PC-3 (cell line): ENCODE measurements around the gene NOL4L. TPM values are rescaled to one million over a fixed set of nuclear protein-coding genes. Genes with fewer than 3 reads are reported as not detected.
A peak's percentile ranks its signal among the peaks of the same experiment; 100 is the strongest.

Experiments used
- ATAC-seq: fragments of 200-7000 bp; cut with Tn5 transposase; 2 replicates; pipeline ENCODE4 v1.9.1; 2020; ENCODE audit warnings: mild to moderate bottlenecking, moderate library complexity
- BruUV-seq: library from RNA; stranded (reverse); fragments of 400-500 nt; replicated peaks from 2 replicates; lab custom pipeline; 2021; lab: Mats Ljungman, UMichigan
- CTCF ChIA-PET: fragments of 300-600 bp; sonication (Branson Sonifier 250); formaldehyde crosslinking; loops from one replicate; lab custom pipeline; 2022; ENCODE audit warnings: antibody characterized with exemption; lab: Charles Lee
- POLR2A ChIA-PET: fragments of 300-600 bp; sonication (Branson Sonifier 250); formaldehyde crosslinking; loops from one replicate; lab custom pipeline; 2022; ENCODE audit warnings: antibody characterized with exemption; ENCODE audit not compliant: unreplicated experiment; lab: Charles Lee
- DNase-seq: peaks from one replicate; pipeline ENCODE4 v3.0.0-alpha.2; 2015
- H2AFZ ChIP-seq: fragments of 300-600 bp; sonication (generic); 2 replicates; pipeline ENCODE4 v1.6.0; 2016; ENCODE audit warnings: antibody characterized with exemption, low read length
- H3F3A ChIP-seq: fragments of 300-600 bp; sonication (generic); one replicate; pipeline ENCODE4 v1.6.0; 2017; ENCODE audit warnings: antibody characterized with exemption, low read length, control low read depth, mild to moderate bottlenecking; ENCODE audit not compliant: unreplicated experiment
- H3K27ac ChIP-seq: fragments of 300-600 bp; sonication (generic); 2 replicates; pipeline ENCODE4 v1.5.1; 2016; ENCODE audit warnings: mild to moderate bottlenecking, low read length
- H3K27me3 ChIP-seq: fragments of 300-600 bp; sonication (generic); 2 replicates; pipeline ENCODE4 v1.6.1; 2016; ENCODE audit warnings: low read length, mixed read lengths
- H3K36me3 ChIP-seq: fragments of 300-600 bp; sonication (generic); 2 replicates; pipeline ENCODE4 v1.6.1; 2016; ENCODE audit warnings: low read depth, mixed run types, low read length, mixed read lengths
- H3K4me1 ChIP-seq: fragments of 300-600 bp; sonication (generic); 2 replicates; pipeline ENCODE4 v1.5.1; 2016; ENCODE audit warnings: low read length; ENCODE audit not compliant: insufficient read depth
- H3K4me2 ChIP-seq: fragments of 300-600 bp; sonication (generic); 2 replicates; pipeline ENCODE4 v1.6.0; 2016; ENCODE audit warnings: low read length
- H3K4me3 ChIP-seq: fragments of 300-600 bp; sonication (generic); 2 replicates; pipeline ENCODE4 v1.5.1; 2016; ENCODE audit warnings: mild to moderate bottlenecking, low read length, mixed read lengths
- H3K79me2 ChIP-seq: fragments of 300-600 bp; sonication (generic); 2 replicates; pipeline ENCODE4 v1.6.1; 2017; ENCODE audit warnings: low read length, mixed read lengths
- H3K9ac ChIP-seq: fragments of 300-600 bp; sonication (generic); 2 replicates; pipeline ENCODE4 v1.6.0; 2016; ENCODE audit warnings: mild to moderate bottlenecking, low read length
- H3K9me2 ChIP-seq: fragments of 300-600 bp; sonication (generic); replicated peaks from 2 replicates; pipeline ENCODE4 v1.6.1; 2016; ENCODE audit warnings: mixed run types, low read length, mixed read lengths
- H3K9me3 ChIP-seq: fragments of 300-600 bp; sonication (generic); 2 replicates; pipeline ENCODE4 v1.6.1; 2016; ENCODE audit warnings: low read length, mixed read lengths
- H4K20me1 ChIP-seq: fragments of 300-600 bp; sonication (generic); 2 replicates; pipeline ENCODE4 v1.6.1; 2016; ENCODE audit warnings: low read length, mixed read lengths
- CTCF ChIP-seq: fragments of 300-600 bp; sonication (generic); conservative IDR thresholded peaks from 2 replicates; pipeline ENCODE4 v1.5.1; 2017; ENCODE audit warnings: antibody characterized with exemption, low read depth, mild to moderate bottlenecking, low read length
- EZH2 ChIP-seq: fragments of 300-600 bp; sonication (generic); IDR thresholded peaks from one replicate; pipeline ENCODE4 v1.6.1; 2017; ENCODE audit warnings: antibody characterized with exemption, mild to moderate bottlenecking, low read length; ENCODE audit not compliant: unreplicated experiment
- EZH2phosphoT487 ChIP-seq: fragments of 300-600 bp; sonication (generic); IDR thresholded peaks from 2 replicates; pipeline ENCODE4 v1.6.1; 2018; ENCODE audit warnings: mild to moderate bottlenecking, antibody characterized with exemption, low read length, borderline replicate concordance
- intact Hi-C: fragments of 100-400 bp; cut with micrococcal nuclease; formaldehyde crosslinking; loops from 2 replicates; pipeline ENCODE4 v1.9.0; 2023
- total RNA-seq: library from RNA; depleted of rRNA; stranded (reverse); fragments of >200 nt; gene quantifications from 2 replicates; pipeline ENCODE4 v1.2.3, GENCODE V29; 2014

Gene NOL4L
- total RNA-seq, 1 experiment from 2014 or later, result 7.3 TPM

GRCh38 chr20:32535953-32536823 lies 48.9 kb downstream of the NOL4L start:
- Histone ChIP-seq H3K36me3 (no peaks in the 10 kb centered on the region), H3K4me3 (peak overlapping the region; percentile 62), H3F3A (no peaks in the 10 kb centered on the region), H3K9ac (no peak overlapping the region), H3K27ac (no peak overlapping the region), H2AFZ (peak overlapping the region; percentile 78), H3K4me1 (peaks cover 14% of the 10 kb centered on the region), H3K9me2 (no peaks in the 10 kb centered on the region), H3K27me3 (no peaks in the 10 kb centered on the region), H4K20me1 (no peaks in the 10 kb centered on the region), H3K4me2 (peak overlapping the region; percentile 83), H3K79me2 (no peaks in the 10 kb centered on the region), H3K9me3 (no peaks in the 10 kb centered on the region)
- no TSS peak for BruUV-seq
- DNase-seq (peak; percentile 54), ATAC-seq (peak; percentile 61)
- TF ChIP-seq EZH2phosphoT487, result no peak
- TF ChIP-seq EZH2, result no peak
- no peak for TF ChIP-seq CTCF
- CTCF ChIA-PET, result no interaction called here
- POLR2A ChIA-PET, result no interaction called here
- intact Hi-C loops, result no loop called here

GRCh38 chr20:32535316-32535952 lies 49.7 kb downstream of the NOL4L start:
- H4K20me1 ChIP-seq, result no peaks in the 10 kb centered on the region
- H3K27ac ChIP-seq, result no peak overlapping the region
- no TSS peak for BruUV-seq
- H3K9ac ChIP-seq, result no peak overlapping the region
- H3K4me2 ChIP-seq, result peak overlapping the region; percentile 83; the same call in 1 of the 2 replicates
- no peaks in the 10 kb centered on the region for H3K36me3 ChIP-seq
- DNase-seq (no peak), ATAC-seq (no peak)
- H3K4me1 ChIP-seq, result peaks cover 14% of the 10 kb centered on the region
- CTCF ChIA-PET, result no interaction called here
- H3K9me2 ChIP-seq, result no peaks in the 10 kb centered on the region
- intact Hi-C loops, result no loop called here
- H3K9me3 ChIP-seq, result no peaks in the 10 kb centered on the region
- no peak overlapping the region; the same call in 1 of the 2 replicates for H2AFZ ChIP-seq
- peak overlapping the region; percentile 62; the same call in 1 of the 2 replicates for H3K4me3 ChIP-seq
- H3K79me2 ChIP-seq, result no peaks in the 10 kb centered on the region
- no peaks in the 10 kb centered on the region for H3F3A ChIP-seq
- no peaks in the 10 kb centered on the region for H3K27me3 ChIP-seq
- TF ChIP-seq EZH2, result no peak
- POLR2A ChIA-PET, result interaction anchor here (0.9 kb wide), 1 partner anchor 119 kb away, joined by 4 read pairs; no protein-coding TSS in a partner anchor

GRCh38 chr20:32534661-32535240 lies 50.4 kb downstream of the NOL4L start:
- BruUV-seq, result no TSS peak
- Histone ChIP-seq H3K9me2 (no peaks in the 10 kb centered on the region), H3K9me3 (no peaks in the 10 kb centered on the region), H3K4me3 (no peak overlapping the region), H3K9ac (no peak overlapping the region), H3F3A (no peaks in the 10 kb centered on the region), H3K27ac (no peak overlapping the region), H3K36me3 (no peaks in the 10 kb centered on the region), H3K79me2 (no peaks in the 10 kb centered on the region), H3K4me1 (peaks cover 8% of the 10 kb centered on the region), H2AFZ (no peak overlapping the region), H3K27me3 (no peaks in the 10 kb centered on the region), H4K20me1 (no peaks in the 10 kb centered on the region), H3K4me2 (no peak overlapping the region)
- DNase-seq (no peak), ATAC-seq (no peak)
- intact Hi-C loops, result no loop called here
- ChIA-PET POLR2A (interaction anchor here (0.9 kb wide), 1 partner anchor 118 kb away, joined by 4 read pairs; no protein-coding TSS in a partner anchor), CTCF (no interaction called here)
- no peak for TF ChIP-seq CTCF
- TF ChIP-seq EZH2phosphoT487, result no peak
